Measurements from ENCODE around the gene MAPK8. TPM values are rescaled to one million over a fixed set of nuclear protein-coding genes. Genes with fewer than 3 reads are reported as not detected.

Gene MAPK8
- total and polyA plus RNA-seq, 2 of the 4 experiments (the other 2 are of a cell fraction) = 41.5 to 54.7 TPM

DNA sequence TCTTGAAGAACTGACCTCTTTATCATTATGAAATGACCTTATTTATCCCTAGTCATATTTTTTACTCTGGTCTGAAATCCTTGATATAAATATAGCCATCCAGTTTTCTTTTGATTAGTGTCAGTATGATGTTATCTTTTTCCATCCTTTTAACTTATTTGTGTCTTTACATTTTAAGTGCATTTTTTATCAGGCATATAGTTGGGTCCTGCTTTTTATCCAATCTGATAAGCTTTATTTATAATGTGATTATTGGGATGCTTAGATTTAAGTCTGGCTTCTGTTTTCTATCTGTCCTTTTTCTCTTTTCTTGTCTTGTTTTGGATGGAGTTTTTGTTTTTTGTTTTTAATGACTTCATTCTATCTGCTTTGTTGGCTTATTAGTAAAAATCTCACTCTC lies 179.2 kb downstream of the MAPK8 start:
- Histone ChIP-seq H4K8ac (ENCODE audit: low read depth in 2 of 2, low read length in 2 of 2) (no peak overlapping the region), H3K9me1 (ENCODE audit: insufficient read depth, low read length) (peaks cover 7% of the 10 kb centered on the region), H2AFZ (replicated peaks; ENCODE audit: low read length, poor library complexity) (no peak overlapping the region), H3K27ac (ENCODE audit: insufficient read depth, low read length) (no peak overlapping the region), H3K18ac (ENCODE audit: low read depth, low read length) (no peak overlapping the region), H2BK20ac (ENCODE audit: low read depth, low read length) (no peak overlapping the region), H3K36me3 (ENCODE audit: control insufficient read depth, insufficient read depth, low read length) (no peaks in the 10 kb centered on the region; the same call in 1 of the 2 replicates), H3K56ac (ENCODE audit: extremely low read depth, insufficient read depth, low read length) (no peak overlapping the region), H3K79me1 (ENCODE audit: low read depth in 1 of 2, low read length in 2 of 2) (peaks cover 12 to 42% of the 10 kb centered on the region in 2 experiments; a peak in 3 of 4 replicates), H2BK5ac (ENCODE audit: low read depth, low read length, poor library complexity, severe bottlenecking) (no peak overlapping the region), H3K4me2 (ENCODE audit: low read depth, low read length) (no peak overlapping the region), H3K4me3 (ENCODE audit: insufficient read depth, low read depth, low read length) (no peak overlapping the region), H4K5ac (ENCODE audit: low read depth, low read length) (no peak overlapping the region), H3K4me1 (ENCODE audit: control insufficient read depth, insufficient read depth, low read length) (no peaks in the 10 kb centered on the region), H2AK9ac (replicated peaks; ENCODE audit: low read depth, low read length, poor library complexity) (no peak overlapping the region), H3K27me3 (ENCODE audit: control insufficient read depth, insufficient read depth, low read length) (no peaks in the 10 kb centered on the region), H2AK5ac (ENCODE audit: low read depth, low read length) (no peak overlapping the region), H4K20me1 (ENCODE audit: insufficient read depth, low read length) (peaks cover 7% of the 10 kb centered on the region; the same call in 1 of the 2 replicates), H2BK120ac (ENCODE audit: low read depth, low read length) (no peak overlapping the region), H3K9ac (ENCODE audit: low read depth, low read length) (no peak overlapping the region), H3K9me3 (ENCODE audit: control insufficient read depth, insufficient read depth, low read length) (no peaks in the 10 kb centered on the region), H2BK15ac (ENCODE audit: low read depth, low read length) (no peak overlapping the region), H3K4ac (ENCODE audit: low read depth, low read length) (no peak overlapping the region), H3K23ac (ENCODE audit: low read depth, low read length) (no peak overlapping the region), H4K91ac (ENCODE audit: insufficient read depth, low read depth, low read length) (no peak overlapping the region), H3K14ac (replicated peaks; ENCODE audit: low read depth, low read length) (no peak overlapping the region)
- TF ChIP-seq CEBPB (IDR thresholded peaks at IDR 0.05; ENCODE audit: low read depth, low read length) = no peak
- TF ChIP-seq, protein P1, sequence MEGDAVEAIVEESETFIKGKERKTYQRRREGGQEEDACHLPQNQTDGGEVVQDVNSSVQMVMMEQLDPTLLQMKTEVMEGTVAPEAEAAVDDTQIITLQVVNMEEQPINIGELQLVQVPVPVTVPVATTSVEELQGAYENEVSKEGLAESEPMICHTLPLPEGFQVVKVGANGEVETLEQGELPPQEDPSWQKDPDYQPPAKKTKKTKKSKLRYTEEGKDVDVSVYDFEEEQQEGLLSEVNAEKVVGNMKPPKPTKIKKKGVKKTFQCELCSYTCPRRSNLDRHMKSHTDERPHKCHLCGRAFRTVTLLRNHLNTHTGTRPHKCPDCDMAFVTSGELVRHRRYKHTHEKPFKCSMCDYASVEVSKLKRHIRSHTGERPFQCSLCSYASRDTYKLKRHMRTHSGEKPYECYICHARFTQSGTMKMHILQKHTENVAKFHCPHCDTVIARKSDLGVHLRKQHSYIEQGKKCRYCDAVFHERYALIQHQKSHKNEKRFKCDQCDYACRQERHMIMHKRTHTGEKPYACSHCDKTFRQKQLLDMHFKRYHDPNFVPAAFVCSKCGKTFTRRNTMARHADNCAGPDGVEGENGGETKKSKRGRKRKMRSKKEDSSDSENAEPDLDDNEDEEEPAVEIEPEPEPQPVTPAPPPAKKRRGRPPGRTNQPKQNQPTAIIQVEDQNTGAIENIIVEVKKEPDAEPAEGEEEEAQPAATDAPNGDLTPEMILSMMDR (conservative IDR thresholded peaks at IDR 0.05; ENCODE audit: low read depth, low read length) = no peak
- TF ChIP-seq CHD1 (IDR thresholded peaks at IDR 0.05; ENCODE audit: low read depth, low read length) = no peak
- no peak for TF ChIP-seq NFE2L2 (IDR thresholded peaks at IDR 0.05; ENCODE audit: low read depth, low read length)
- TF ChIP-seq MAZ (IDR thresholded peaks at IDR 0.05; ENCODE audit: borderline replicate concordance, low read depth, low read length) = no peak
- ATAC-seq (ENCODE audit: low read depth) = no peak
- in situ Hi-C loops (cut with MboI; ENCODE audit: low sequenced_read_pairs) (no loop called here), intact Hi-C loops (cut with micrococcal nuclease) (no loop called here), dilution Hi-C loops (cut with HindIII; ENCODE audit: low sequenced_read_pairs, unreplicated experiment) (no loop called here)
- DNase-seq = no peak
- BruUV-seq (replicated peaks) = no TSS peak
- ChIA-PET POLR2A (ENCODE audit: unreplicated experiment) (no interaction called here), CTCF (no interaction called here)

All from IMR-90 (cell line).